Keratinocyte (primary cell): ENCODE data around the gene CNTNAP2. TPM values are rescaled to one million over a fixed set of nuclear protein-coding genes. Genes with fewer than 3 reads are reported as not detected.

Experiments used
- DNase-seq: peaks from one replicate; pipeline ENCODE4 v3.0.0-alpha.2; 2011; ENCODE audit warnings: low read depth, missing footprints, low spot score
- FAIRE-seq: peaks from 2 replicates; lab custom pipeline; 2011; peaks lifted over from hg19 to GRCh38; lab: Jason Lieb, UNC
- H2AFZ ChIP-seq: 2 replicates; pipeline ENCODE4 v1.6.0; 2012; ENCODE audit warnings: low read length, control low read depth, inconsistent platforms; ENCODE audit not compliant: control insufficient read depth
- H3K27ac ChIP-seq: 2 replicates; pipeline ENCODE4 v1.5.1; 2011; ENCODE audit warnings: low read length; ENCODE audit not compliant: control insufficient read depth, insufficient read depth
- H3K27me3 ChIP-seq: 3 replicates; pipeline ENCODE4 v1.6.0; 2011; ENCODE audit warnings: low read length; ENCODE audit not compliant: control insufficient read depth, insufficient read depth; ENCODE audit errors: extremely low read depth
- H3K36me3 ChIP-seq, 2 experiments: 2 replicates in 1 of 2; 3 replicates in 1 of 2; pipeline ENCODE4 v1.5.1; 2011; ENCODE audit warnings: low read length in 2 of 2, mild to moderate bottlenecking in 1 of 2; ENCODE audit not compliant: control insufficient read depth in 2 of 2, insufficient read depth in 2 of 2; ENCODE audit errors: extremely low read depth in 1 of 2
- H3K4me1 ChIP-seq: 3 replicates; pipeline ENCODE4 v1.5.1; 2011; ENCODE audit warnings: low read length; ENCODE audit not compliant: control insufficient read depth, insufficient read depth; ENCODE audit errors: extremely low read depth
- H3K4me2 ChIP-seq: 3 replicates; pipeline ENCODE4 v1.6.0; 2011; ENCODE audit warnings: low read depth, low read length; ENCODE audit not compliant: control insufficient read depth, insufficient read depth; ENCODE audit errors: extremely low read depth
- H3K4me3 ChIP-seq, 3 experiments: fragments of 200-600 bp in 1 of 3; sonication (generic) in 1 of 3; 2 replicates in 2 of 3; 3 replicates in 1 of 3; pipeline ENCODE4 v1.5.1; 2011 to 2016; ENCODE audit warnings: low read length in 3 of 3, mild to moderate bottlenecking in 3 of 3, control low read depth in 2 of 3, inconsistent platforms in 1 of 3, low read depth in 1 of 3, mixed read lengths in 1 of 3, mixed run types in 1 of 3, moderate library complexity in 1 of 3; ENCODE audit not compliant: control insufficient read depth in 2 of 3, insufficient read depth in 2 of 3; ENCODE audit errors: extremely low read depth in 1 of 3
- H3K79me2 ChIP-seq: 2 replicates; pipeline ENCODE4 v1.6.0; 2012; ENCODE audit warnings: low read length; ENCODE audit not compliant: control insufficient read depth, insufficient read depth
- H3K9ac ChIP-seq: 3 replicates; pipeline ENCODE4 v1.6.0; 2011; ENCODE audit warnings: low read length; ENCODE audit not compliant: control insufficient read depth, insufficient read depth; ENCODE audit errors: extremely low read depth
- H3K9me1 ChIP-seq: 3 replicates; pipeline ENCODE4 v1.6.0; 2011; ENCODE audit warnings: low read length; ENCODE audit not compliant: control insufficient read depth, insufficient read depth; ENCODE audit errors: extremely low read depth
- H3K9me3 ChIP-seq: 2 replicates; pipeline ENCODE4 v1.5.1; 2012; ENCODE audit warnings: low read depth, low read length; ENCODE audit not compliant: control insufficient read depth
- H4K20me1 ChIP-seq: 3 replicates; pipeline ENCODE4 v1.6.0; 2011; ENCODE audit warnings: low read length; ENCODE audit not compliant: control insufficient read depth, insufficient read depth; ENCODE audit errors: extremely low read depth
- EZH2 ChIP-seq: IDR thresholded peaks from one replicate; pipeline ENCODE4 v1.6.1; 2012; ENCODE audit warnings: inconsistent platforms, mild to moderate bottlenecking, low read length, moderate library complexity
- dilution Hi-C: fragments of 300-500 bp; cut with MboI; formaldehyde crosslinking; loops from one replicate; pipeline ENCODE4 v1.7.0; 2020; ENCODE audit warnings: low sequenced_read_pairs; ENCODE audit not compliant: extremely low pct_ligation_motif_present
- polyA plus RNA-seq, 5 experiments: library from polyadenylated mRNA; depleted of rRNA in 3 of 5; stranded (reverse) in 3 of 5; stranded (forward) in 1 of 5; unstranded in 1 of 5; fragments of >200 nt; gene quantifications; 1 replicate in 1 of 5; 2 replicates in 3 of 5; 3 replicates in 1 of 5; pipeline versions ENCODE4 v1.2.1 to v1.2.3, GENCODE V29; 2011 to 2012; ENCODE audit warnings: missing spikeins in 2 of 5, low read depth in 1 of 5, low replicate concordance in 1 of 5
- TF ChIP-seq, protein P1 (sequence below), 3 experiments: IDR thresholded peaks in 1 of 3; conservative IDR thresholded peaks in 1 of 3; optimal IDR thresholded peaks in 1 of 3; 2 replicates in 2 of 3; 3 replicates in 1 of 3; pipeline versions ENCODE3 to v1.5.1; 2011; ENCODE audit warnings: low read length in 3 of 3, mild to moderate bottlenecking in 3 of 3, moderate library complexity in 2 of 3, control low read depth in 1 of 3, inconsistent platforms in 1 of 3; ENCODE audit not compliant: insufficient read depth in 2 of 3; ENCODE audit errors: extremely low read depth in 1 of 3

Gene CNTNAP2
- polyA plus RNA-seq, 1 donor (not counting 4 experiments of a cell fraction or from before 2014, with no cell fraction given) = 1.4 TPM

DNA sequence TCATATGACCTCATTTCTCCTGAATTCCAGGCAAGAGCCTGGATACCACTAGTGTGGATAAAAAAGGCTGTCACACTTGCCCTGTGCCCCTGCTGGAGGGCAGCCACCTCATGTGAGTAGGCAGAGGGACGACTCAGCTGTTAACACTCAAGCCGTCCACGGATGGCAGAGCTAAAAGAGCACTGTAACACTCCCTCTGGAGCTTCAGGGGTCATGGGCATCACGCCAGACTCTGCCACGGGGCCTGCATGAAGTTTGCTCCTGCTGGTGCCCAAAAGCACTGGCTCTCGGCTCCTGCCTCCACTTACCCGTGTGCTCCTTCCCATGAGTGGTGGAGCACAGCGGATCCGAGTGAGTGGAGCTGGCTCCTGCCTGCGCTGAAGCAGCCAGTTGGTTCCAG, 1554.2 kb downstream of the CNTNAP2 start:
- H3K4me1 ChIP-seq = no peaks in the 10 kb centered on the region
- no peaks in the 10 kb centered on the region for H3K9me1 ChIP-seq
- no peaks in the 10 kb centered on the region for H4K20me1 ChIP-seq
- H3K4me2 ChIP-seq = no peak overlapping the region
- H3K79me2 ChIP-seq = no peaks in the 10 kb centered on the region
- no peak for FAIRE-seq
- no peak overlapping the region for H2AFZ ChIP-seq
- TF ChIP-seq, protein P1, sequence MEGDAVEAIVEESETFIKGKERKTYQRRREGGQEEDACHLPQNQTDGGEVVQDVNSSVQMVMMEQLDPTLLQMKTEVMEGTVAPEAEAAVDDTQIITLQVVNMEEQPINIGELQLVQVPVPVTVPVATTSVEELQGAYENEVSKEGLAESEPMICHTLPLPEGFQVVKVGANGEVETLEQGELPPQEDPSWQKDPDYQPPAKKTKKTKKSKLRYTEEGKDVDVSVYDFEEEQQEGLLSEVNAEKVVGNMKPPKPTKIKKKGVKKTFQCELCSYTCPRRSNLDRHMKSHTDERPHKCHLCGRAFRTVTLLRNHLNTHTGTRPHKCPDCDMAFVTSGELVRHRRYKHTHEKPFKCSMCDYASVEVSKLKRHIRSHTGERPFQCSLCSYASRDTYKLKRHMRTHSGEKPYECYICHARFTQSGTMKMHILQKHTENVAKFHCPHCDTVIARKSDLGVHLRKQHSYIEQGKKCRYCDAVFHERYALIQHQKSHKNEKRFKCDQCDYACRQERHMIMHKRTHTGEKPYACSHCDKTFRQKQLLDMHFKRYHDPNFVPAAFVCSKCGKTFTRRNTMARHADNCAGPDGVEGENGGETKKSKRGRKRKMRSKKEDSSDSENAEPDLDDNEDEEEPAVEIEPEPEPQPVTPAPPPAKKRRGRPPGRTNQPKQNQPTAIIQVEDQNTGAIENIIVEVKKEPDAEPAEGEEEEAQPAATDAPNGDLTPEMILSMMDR (optimal IDR thresholded peaks at IDR 0.05 in 1 of 3, IDR thresholded peaks at IDR 0.05 in 1 of 3, conservative IDR thresholded peaks at IDR 0.05 in 1 of 3; ENCODE audit: extremely low read depth in 1 of 3, insufficient read depth in 2 of 3, low read length in 3 of 3) = no peak
- no peak for TF ChIP-seq EZH2
- H3K9ac ChIP-seq = no peak overlapping the region
- no peak for DNase-seq
- no peak overlapping the region for H3K27ac ChIP-seq
- H3K27me3 ChIP-seq = no peaks in the 10 kb centered on the region
- dilution Hi-C loops = no loop called here
- no peak overlapping the region for H3K4me3 ChIP-seq
- H3K9me3 ChIP-seq = peaks cover 2% of the 10 kb centered on the region
- H3K36me3 ChIP-seq = no peaks in the 10 kb centered on the region

DNA sequence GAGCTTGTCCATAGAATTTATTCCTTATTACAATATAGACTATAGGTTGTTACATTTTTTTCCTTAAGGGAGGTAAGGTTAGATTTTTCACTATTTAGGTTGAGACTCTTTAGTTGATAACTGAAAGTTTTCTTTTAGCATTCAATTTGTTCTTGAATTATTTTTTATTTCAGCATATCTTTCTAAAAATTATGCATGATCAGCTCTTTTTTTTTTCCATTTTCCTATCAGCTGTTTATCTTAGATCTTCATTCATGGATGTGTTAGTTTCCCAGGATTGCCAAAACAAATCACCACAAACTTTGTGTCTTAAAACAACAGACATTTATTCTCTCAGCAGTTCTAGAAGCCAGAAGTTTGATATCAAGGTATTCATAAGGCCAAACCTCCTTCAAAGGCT, 1558.1 kb downstream of the CNTNAP2 start:
- no peak for FAIRE-seq

More for the DNA sequence above, 1558.1 kb downstream of the CNTNAP2 start:
- Histone ChIP-seq H3K4me3 (no peak overlapping the region), H3K9me1 (no peaks in the 10 kb centered on the region), H3K9me3 (no peaks in the 10 kb centered on the region), H3K9ac (no peak overlapping the region), H3K4me1 (no peaks in the 10 kb centered on the region), H3K79me2 (no peaks in the 10 kb centered on the region), H3K4me2 (no peak overlapping the region), H3K27ac (no peak overlapping the region), H3K36me3 (no peaks in the 10 kb centered on the region), H3K27me3 (no peaks in the 10 kb centered on the region), H2AFZ (no peak overlapping the region), H4K20me1 (no peaks in the 10 kb centered on the region)
- DNase-seq = no peak
- TF ChIP-seq, protein P1 (optimal IDR thresholded peaks at IDR 0.05 in 1 of 3, IDR thresholded peaks at IDR 0.05 in 1 of 3, conservative IDR thresholded peaks at IDR 0.05 in 1 of 3; ENCODE audit: extremely low read depth in 1 of 3, insufficient read depth in 2 of 3, low read length in 3 of 3) = no peak
- no peak for TF ChIP-seq EZH2
- dilution Hi-C loops = no loop called here
